AG04449 (cell line): ENCODE results near the gene TRPV6.

Experiments used
- CTCF ChIA-PET: fragments of 350-600 bp; formaldehyde crosslinking; extraction: SDS; loops from one replicate; lab custom pipeline; 2021; ENCODE audit warnings: antibody characterized with exemption; lab: Yijun Ruan, JAX
- POLR2A ChIA-PET: fragments of 400-600, 350-600 bp; formaldehyde crosslinking; extraction: SDS; loops from one replicate; lab custom pipeline; 2020; ENCODE audit warnings: antibody characterized with exemption, inconsistent platforms; lab: Yijun Ruan, JAX
- DNase-seq: peaks from one replicate; pipeline ENCODE4 v3.0.0-alpha.2; 2010; ENCODE audit warnings: low read depth, low spot score
- H3K4me3 ChIP-seq: 2 replicates; pipeline ENCODE4 v1.5.1; 2011; ENCODE audit warnings: low read depth, mild to moderate bottlenecking, control low read depth, low read length
- TF ChIP-seq, protein P1 (sequence below): IDR thresholded peaks from one replicate; pipeline ENCODE4 v1.5.1; 2011; ENCODE audit warnings: mild to moderate bottlenecking, moderate library complexity, low read length, control low read depth, inconsistent platforms; ENCODE audit not compliant: insufficient read depth; ENCODE audit errors: missing control alignments

Gene TRPV6

DNA sequence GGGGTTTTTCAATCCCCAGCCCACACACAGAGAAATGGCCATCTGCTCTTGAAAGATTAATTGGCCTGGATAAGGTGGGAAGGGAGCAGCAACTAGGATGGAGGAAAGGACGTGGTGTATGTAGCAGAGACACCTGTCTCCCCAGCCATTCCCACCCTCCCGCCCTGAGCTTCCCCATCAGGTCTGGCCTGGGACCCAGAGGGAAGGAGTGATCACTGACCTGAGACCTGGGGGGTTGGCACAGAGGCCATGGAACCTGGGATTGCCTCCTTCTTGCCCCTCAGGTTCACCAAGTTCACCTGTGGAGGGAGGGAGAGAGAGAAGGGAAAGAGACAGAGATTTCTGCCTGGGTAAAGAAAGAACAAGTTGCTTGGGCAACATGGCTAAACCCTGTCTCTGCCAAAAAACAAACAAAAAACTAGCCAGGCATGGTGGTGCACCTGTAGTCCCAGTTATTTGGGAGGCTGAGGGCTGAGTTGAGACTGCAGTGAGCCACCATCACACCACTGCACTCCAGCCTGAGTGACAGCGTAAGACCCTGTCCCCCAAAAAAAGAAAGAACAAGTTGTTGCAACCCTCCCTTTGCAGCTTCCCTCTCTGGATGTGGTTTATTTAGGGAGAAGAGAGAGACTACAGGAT, 11.3 kb upstream of the TRPV6 start:
- CTCF ChIA-PET: no interaction called here
- POLR2A ChIA-PET: no interaction called here
- DNase-seq: no peak
- H3K4me3 ChIP-seq: no peak overlapping the region
- TF ChIP-seq, protein P1, sequence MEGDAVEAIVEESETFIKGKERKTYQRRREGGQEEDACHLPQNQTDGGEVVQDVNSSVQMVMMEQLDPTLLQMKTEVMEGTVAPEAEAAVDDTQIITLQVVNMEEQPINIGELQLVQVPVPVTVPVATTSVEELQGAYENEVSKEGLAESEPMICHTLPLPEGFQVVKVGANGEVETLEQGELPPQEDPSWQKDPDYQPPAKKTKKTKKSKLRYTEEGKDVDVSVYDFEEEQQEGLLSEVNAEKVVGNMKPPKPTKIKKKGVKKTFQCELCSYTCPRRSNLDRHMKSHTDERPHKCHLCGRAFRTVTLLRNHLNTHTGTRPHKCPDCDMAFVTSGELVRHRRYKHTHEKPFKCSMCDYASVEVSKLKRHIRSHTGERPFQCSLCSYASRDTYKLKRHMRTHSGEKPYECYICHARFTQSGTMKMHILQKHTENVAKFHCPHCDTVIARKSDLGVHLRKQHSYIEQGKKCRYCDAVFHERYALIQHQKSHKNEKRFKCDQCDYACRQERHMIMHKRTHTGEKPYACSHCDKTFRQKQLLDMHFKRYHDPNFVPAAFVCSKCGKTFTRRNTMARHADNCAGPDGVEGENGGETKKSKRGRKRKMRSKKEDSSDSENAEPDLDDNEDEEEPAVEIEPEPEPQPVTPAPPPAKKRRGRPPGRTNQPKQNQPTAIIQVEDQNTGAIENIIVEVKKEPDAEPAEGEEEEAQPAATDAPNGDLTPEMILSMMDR: no peak

DNA sequence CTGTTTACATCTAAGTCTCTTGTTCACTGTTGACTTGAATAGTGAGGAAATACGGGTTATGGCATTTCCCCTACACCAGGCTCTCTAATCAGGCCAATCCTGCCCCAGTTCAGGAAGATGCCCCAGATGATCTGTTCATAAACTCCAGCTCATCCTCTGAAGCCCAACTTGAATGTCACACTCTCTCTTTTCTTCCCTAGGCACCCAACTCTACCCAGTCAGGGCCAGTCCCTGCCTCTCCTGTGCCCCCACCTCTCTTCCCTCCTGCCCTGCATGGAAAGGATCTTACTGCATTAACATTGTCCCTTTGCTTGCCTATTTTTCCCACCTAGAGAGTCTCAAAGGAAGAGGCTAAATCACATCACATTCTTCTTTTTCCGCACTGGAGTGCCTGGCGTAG, 10.6 kb upstream of the TRPV6 start:
- DNase-seq: no peak
- ChIA-PET CTCF (no interaction called here), POLR2A (no interaction called here)
- no peak overlapping the region for H3K4me3 ChIP-seq
- TF ChIP-seq, protein P1: no peak

DNA sequence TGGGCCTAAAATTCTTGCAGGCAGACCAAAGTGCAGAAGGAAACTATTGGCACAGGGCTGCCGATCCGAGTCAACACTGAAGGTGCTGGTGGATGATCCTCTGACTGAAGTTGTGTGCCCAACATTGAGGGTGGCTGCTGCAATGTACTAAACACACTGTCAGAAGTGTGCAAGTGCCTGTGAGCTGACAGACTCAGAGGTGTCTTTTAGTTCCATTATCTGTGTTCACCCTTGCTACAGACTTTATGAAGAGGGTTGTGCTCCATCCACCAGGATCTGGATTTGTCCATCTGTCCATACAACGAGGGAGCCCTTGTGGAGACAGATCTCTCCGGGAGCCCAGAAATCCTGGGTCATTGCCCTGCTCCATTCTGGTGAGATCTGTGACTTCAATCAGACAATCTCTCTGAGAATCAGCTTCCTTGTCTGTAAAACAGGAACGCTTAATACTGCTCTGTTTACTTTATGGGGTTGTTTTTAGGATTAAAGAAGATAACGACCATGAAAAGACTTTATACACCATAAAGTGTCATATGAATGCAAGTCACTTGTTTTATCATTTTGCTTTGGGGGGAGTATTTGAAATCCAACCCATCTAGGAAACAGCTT, 9.5 kb upstream of the TRPV6 start:
- TF ChIP-seq, protein P1: no peak
- H3K4me3 ChIP-seq: no peak overlapping the region
- ChIA-PET CTCF (interaction anchor here (1.1 to 3.7 kb wide), 2 partner anchors 14 to 15 kb away, joined by 3 to 11 read pairs; no protein-coding TSS in a partner anchor), POLR2A (no interaction called here)
- DNase-seq: no peak

DNA sequence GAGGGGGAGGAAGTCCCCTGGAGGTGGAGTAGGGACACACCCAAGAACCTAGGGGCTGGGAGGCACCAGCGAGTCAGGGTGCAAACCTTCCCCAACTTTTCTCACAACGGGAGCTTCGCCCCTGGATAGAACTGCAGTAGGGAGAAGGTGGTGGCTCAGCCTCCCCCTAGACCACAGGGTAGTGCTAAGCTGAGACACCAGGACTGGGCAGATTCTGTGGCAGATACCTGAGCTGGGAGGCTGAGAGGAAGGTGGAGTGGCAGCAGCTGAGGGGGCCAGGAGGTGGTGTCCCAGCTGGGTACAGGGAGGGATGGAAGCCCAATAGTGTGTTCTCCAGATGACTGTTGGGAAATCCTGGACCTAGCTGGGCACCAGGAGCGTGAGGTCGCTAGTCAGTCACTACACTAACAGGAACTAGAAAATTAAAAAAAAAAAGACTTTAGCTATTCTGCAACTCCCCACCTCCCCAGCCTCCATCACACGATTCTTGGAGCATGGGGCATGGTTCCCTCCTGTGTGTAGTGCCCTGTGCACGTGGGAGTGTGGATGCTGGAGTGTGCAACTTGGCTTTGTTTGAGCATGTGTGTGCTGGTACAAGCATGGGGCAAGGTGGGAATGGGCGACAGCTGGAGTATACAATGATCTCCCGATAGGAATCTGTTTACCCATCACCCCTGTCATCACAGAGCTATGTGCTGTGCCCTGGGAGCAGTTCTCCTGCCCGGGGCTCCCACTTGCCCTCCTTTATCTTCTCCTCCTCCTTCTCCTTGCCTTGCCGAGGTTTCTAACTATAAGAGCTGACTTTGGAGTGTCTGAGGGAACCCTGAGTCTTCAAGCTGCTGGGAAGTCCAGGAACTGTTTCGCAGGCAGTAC, 8.8 kb upstream of the TRPV6 start:
- no peak overlapping the region for H3K4me3 ChIP-seq
- no peak for DNase-seq
- ChIA-PET POLR2A (no interaction called here), CTCF (interaction anchor here (0.8 to 3.7 kb wide), 3 partner anchors 13 to 321 kb away, joined by 3 to 11 read pairs (median 3); no protein-coding TSS in a partner anchor)
- TF ChIP-seq, protein P1: no peak

DNA sequence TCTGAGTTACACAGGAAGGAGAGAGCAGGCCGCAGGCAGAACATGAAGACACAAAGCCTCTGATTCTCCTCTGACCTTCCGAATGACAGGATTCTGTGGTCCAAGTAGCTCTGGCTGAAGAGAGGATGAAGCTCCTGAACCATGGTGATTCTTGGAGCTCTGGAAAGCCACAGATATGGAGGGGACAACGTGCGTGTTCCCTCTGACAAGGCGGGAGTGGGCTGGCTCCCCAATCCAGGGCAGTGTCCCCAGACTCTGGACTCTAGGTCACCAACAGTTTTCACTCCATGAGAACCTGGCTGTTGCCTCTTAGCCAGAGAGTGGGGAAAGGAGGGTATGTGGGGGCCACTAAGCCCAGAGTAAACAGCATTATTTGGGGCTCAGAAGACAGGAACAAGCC, 7.4 kb upstream of the TRPV6 start:
- H3K4me3 ChIP-seq: no peak overlapping the region
- no peak for DNase-seq
- ChIA-PET CTCF (interaction anchor here (3.7 kb wide), 1 partner anchor 12 kb away, joined by 11 read pairs; no protein-coding TSS in a partner anchor), POLR2A (no interaction called here)
- TF ChIP-seq, protein P1: no peak
